Mucosa of descending colon (tissue), 3 donors: ENCODE data around the gene DESI1. TPM values are rescaled to one million over a fixed set of nuclear protein-coding genes. Genes with fewer than 3 reads are reported as not detected.
"Not testable (repeated sequence)": the region's sequence is repeated elsewhere in the genome, so short reads cannot be mapped to it uniquely, and the experiment has no call there.

Source experiments
- ATAC-seq: fragments of 200-7000 bp; cut with Tn5 transposase; one replicate; pipeline ENCODE4 v1.9.1; 2020; ENCODE audit warnings: mild to moderate bottlenecking, moderate library complexity
- DNase-seq, 3 donors: peaks; one replicate each; pipeline ENCODE4 v3.0.0-alpha.2; 2020
- H3K36me3 ChIP-seq: fragments of 200-600 bp; one replicate; pipeline ENCODE4 v1.8.0; 2021; ENCODE audit warnings: low read depth, mild to moderate bottlenecking
- H3K4me1 ChIP-seq: fragments of 200-600 bp; one replicate; pipeline ENCODE4 v1.8.0; 2021; ENCODE audit warnings: low read depth, mild to moderate bottlenecking
- H3K4me3 ChIP-seq: fragments of 200-600 bp; one replicate; pipeline ENCODE4 v1.8.0; 2021; ENCODE audit warnings: mild to moderate bottlenecking
- H3K9me3 ChIP-seq: fragments of 200-600 bp; one replicate; pipeline ENCODE4 v1.8.0; 2021; ENCODE audit warnings: mild to moderate bottlenecking
- intact Hi-C, 2 donors: fragments of 100-400 bp; cut with DNase I in 1 of 2; cut with micrococcal nuclease in 1 of 2; formaldehyde crosslinking; loops; one replicate each; pipeline versions ENCODE4 v1.11.0 to v1.11.1; 2022; cut with DNase I, micrococcal nuclease
- total RNA-seq, 3 donors: library from RNA; stranded (reverse); fragmentation: NEBNext Ultra II Directional in 2 of 3; extraction: Animal tissue kit (Norgen Biotek cat#: 25700) in 2 of 3; gene quantifications; one replicate each; pipeline versions ENCODE4 v1.2.1 to v1.2.4, GENCODE V29; 2021 to 2023
- TF ChIP-seq, protein P1 (sequence below): fragments of 200-600 bp; IDR thresholded peaks from one replicate; pipeline ENCODE4 v1.8.0; 2022; ENCODE audit warnings: antibody characterized with exemption, mild to moderate bottlenecking
- donor health status: DM: no; HTN: no; CAD: no; lungs with moderate emphysema.
- donor health status: DM: no; HTN: no; CAD: no.
- donor health status: DM: no; HTN: yes; CAD: no.

Gene DESI1
- total RNA-seq, 3 donors from 2014 or later: 23.4 to 28.7 (median 26.3) TPM

DNA sequence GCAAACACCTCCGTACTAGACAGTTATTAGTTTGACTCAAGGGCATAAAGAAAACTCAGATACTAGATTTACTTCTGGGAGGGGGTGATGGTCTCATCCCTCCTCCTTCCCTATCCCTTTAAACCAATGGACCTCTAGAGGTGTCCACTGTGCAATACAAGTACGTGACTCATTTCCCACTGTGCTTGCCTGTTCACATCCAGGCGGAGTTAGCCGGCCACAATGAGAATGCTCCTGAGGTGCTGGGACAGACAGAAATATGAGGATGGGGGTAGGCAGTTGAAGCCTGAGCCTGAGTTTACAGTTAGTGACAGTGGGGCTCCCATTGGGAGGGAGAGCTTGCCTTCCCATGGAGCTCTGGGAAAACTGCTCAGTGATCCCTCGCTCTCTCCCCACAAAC lies 22.8 kb downstream of the DESI1 start:
- Histone ChIP-seq H3K36me3 (peaks cover 4% of the 10 kb centered on the region), H3K4me1 (no peaks in the 10 kb centered on the region), H3K4me3 (no peak overlapping the region), H3K9me3 (no peaks in the 10 kb centered on the region)
- intact Hi-C loops: loop anchor here in 1 of 2 donors (10.0 kb wide), 1 partner anchor 53 kb away; the partner anchor contains the start of gene POLR3H
- TF ChIP-seq, protein P1, sequence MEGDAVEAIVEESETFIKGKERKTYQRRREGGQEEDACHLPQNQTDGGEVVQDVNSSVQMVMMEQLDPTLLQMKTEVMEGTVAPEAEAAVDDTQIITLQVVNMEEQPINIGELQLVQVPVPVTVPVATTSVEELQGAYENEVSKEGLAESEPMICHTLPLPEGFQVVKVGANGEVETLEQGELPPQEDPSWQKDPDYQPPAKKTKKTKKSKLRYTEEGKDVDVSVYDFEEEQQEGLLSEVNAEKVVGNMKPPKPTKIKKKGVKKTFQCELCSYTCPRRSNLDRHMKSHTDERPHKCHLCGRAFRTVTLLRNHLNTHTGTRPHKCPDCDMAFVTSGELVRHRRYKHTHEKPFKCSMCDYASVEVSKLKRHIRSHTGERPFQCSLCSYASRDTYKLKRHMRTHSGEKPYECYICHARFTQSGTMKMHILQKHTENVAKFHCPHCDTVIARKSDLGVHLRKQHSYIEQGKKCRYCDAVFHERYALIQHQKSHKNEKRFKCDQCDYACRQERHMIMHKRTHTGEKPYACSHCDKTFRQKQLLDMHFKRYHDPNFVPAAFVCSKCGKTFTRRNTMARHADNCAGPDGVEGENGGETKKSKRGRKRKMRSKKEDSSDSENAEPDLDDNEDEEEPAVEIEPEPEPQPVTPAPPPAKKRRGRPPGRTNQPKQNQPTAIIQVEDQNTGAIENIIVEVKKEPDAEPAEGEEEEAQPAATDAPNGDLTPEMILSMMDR: no peak
- no peak for ATAC-seq
- DNase-seq: no peak

DNA sequence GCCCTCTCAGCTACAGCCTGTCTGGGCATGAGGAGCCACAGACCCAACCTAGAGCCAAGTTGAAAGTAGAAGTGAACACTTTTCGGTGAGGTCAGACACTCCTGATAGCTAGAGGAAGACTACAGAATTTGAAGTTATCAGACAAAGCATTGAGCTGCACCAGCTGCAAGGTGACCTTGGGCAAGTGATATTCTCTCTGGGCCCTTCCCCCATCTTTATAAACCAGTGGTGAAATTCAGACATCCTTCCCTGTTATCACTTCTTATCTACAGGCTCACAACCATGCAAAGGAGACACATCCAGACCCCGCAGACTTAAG lies 23.2 kb downstream of the DESI1 start:
- peaks cover 4% of the 10 kb centered on the region for H3K36me3 ChIP-seq
- intact Hi-C loops: loop anchor here in 1 of 2 donors (10.0 kb wide), 1 partner anchor 53 kb away; the partner anchor contains the start of gene POLR3H
- no peaks in the 10 kb centered on the region for H3K9me3 ChIP-seq
- ATAC-seq: no peak
- DNase-seq: no peak
- no peaks in the 10 kb centered on the region for H3K4me1 ChIP-seq
- TF ChIP-seq, protein P1: no peak
- no peak overlapping the region for H3K4me3 ChIP-seq

DNA sequence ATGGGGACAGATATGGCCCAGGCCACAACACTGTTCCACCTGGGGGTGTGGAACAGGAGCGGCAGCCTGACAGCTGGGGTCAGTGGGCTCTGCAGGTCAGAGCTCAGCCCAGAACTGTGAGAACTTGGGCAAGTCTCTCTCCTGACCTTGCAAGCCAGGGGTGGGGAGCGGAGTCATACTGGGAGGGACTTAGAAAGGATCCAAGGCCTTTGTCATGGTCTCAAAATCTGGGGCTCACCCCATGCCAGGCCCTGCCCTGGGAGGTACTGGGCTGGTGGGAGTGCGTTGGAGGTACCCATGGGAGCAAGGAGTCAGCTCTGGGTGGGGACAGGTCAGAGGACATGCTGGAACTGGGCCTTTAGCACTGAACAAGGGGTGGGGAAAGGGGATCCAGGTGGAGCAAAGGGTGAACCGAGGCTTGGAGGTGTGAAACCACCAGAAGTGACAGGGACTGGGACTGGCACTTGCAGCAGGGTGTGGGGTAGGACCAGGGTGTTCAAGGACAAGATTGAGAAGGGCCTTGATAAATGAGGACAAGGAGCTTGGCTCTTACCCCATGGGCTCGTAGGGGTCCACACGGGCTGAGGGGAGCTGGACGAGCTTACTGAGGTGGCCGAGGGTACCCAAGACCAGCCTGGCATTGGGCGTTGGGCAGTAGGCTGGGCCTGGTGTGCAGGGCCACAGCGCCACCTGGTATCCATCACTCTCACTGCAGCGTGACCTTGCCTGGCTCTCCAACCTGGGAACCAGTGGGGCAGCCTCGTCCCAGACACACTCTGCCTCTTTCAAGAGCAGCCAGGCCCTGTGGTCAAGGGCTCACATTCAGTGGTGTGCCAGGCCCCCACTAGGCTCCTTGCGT lies 23.8 kb downstream of the DESI1 start:
- no peak overlapping the region for H3K4me3 ChIP-seq
- intact Hi-C loops: loop anchor here in 1 of 2 donors (10.0 kb wide), 1 partner anchor 52 kb away; the partner anchor contains the start of gene POLR3H
- peaks cover 4% of the 10 kb centered on the region for H3K36me3 ChIP-seq
- no peaks in the 10 kb centered on the region for H3K4me1 ChIP-seq
- ATAC-seq: peak; percentile 98
- H3K9me3 ChIP-seq: no peaks in the 10 kb centered on the region
- TF ChIP-seq, protein P1: peak; percentile 49
- peak; percentile 61 to 78 (median 75) for DNase-seq

DNA sequence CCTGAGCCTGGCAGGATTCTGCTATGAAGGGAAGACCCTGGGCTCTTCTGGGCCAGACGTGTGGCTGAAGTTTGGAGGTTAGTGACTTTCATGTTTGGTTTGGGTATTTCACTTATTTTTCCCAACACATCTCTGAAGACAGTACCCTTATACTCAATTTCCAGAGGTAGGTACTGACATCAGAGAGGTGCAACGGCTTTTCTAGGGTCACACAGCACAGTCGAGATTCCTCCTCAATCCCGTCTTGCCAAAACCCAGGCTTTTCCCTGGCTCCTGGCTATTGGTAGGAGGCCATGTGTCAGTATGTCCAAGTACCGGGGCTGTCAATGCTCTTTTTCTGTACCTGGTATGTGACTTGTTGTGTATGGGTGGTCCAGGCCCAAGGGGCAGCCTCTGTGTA lies 25.1 kb downstream of the DESI1 start:
- Histone ChIP-seq H3K4me3 (no peak overlapping the region), H3K4me1 (no peaks in the 10 kb centered on the region), H3K36me3 (no peaks in the 10 kb centered on the region), H3K9me3 (no peaks in the 10 kb centered on the region)
- peak in 1 of 3 donors; percentile 6 for DNase-seq
- intact Hi-C loops: loop anchor here in 1 of 2 donors (10.0 kb wide), 1 partner anchor 51 kb away; the partner anchor contains the start of gene POLR3H
- no peak for ATAC-seq
- TF ChIP-seq, protein P1: no peak

DNA sequence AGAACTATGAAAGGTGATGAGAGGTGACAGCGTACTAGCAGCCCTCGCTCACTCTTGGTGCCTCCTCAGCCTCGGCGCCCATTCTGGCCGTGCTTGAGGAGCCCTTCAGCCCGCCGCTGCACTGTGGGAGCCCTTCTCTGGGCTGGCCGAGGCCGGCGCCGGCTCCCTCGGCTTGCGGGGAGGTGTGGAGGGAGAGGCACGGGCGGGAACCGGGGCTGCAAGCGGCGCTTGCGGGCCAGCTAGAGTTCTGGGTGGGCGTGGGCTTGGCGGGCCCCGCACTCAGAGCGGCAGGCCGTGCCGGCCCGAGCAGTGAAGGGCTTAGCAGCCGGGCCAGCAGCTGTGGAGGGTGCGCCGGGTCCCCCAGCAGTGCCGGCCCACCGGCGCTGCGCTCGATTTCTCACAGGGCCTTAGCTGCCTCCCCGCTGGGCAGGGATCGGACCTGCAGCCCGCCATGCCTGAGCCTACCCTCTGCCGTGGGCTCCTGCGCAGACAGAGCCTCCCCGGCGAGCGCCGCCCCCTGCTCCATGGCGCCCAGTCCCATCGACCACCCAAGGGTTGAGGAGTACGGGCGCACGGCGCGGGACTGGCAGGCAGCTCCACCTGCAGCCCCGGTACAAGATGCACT lies 27.4 kb downstream of the DESI1 start:
- H3K4me1 ChIP-seq, ATAC-seq, H3K4me3 ChIP-seq, H3K36me3 ChIP-seq, H3K9me3 ChIP-seq: not testable (repeated sequence)
- intact Hi-C loops: loop anchor here in 1 of 2 donors (10.0 kb wide), 1 partner anchor 49 kb away; the partner anchor contains the start of gene POLR3H
- DNase-seq: peak in 2 of 3 donors; percentile 19 to 34
